ENCODE results near the gene TWF1.

GRCh38 chr12:43842259-43842658 lies 36.1 kb upstream of the TWF1 start:
- no peak for TF ChIP-seq SRF (IDR thresholded peaks at IDR 0.05; ENCODE audit: low read depth, low read length)
- TF ChIP-seq CEBPB (IDR thresholded peaks at IDR 0.05; ENCODE audit: low read depth, low read length) = no peak
- no peak for TF ChIP-seq CTCF (IDR thresholded peaks at IDR 0.05; ENCODE audit: control extremely low read depth in 1 of 3, insufficient read depth in 1 of 3, low read depth in 1 of 3, low read length in 3 of 3)
- TF ChIP-seq YY1 (IDR thresholded peaks at IDR 0.05; ENCODE audit: low read depth, low read length) = no peak
- TF ChIP-seq RNF2 (IDR thresholded peaks at IDR 0.05; ENCODE audit: borderline replicate concordance, low read depth, low read length, missing control alignments, poor library complexity, severe bottlenecking) = no peak
- TF ChIP-seq RXRA (IDR thresholded peaks at IDR 0.05; ENCODE audit: insufficient read depth, low read depth, low read length) = no peak
- no peak for TF ChIP-seq SUZ12 (IDR thresholded peaks at IDR 0.05; ENCODE audit: low read length)
- TF ChIP-seq EP300 (IDR thresholded peaks at IDR 0.05; ENCODE audit: borderline replicate concordance in 1 of 2, low read depth in 2 of 2, low read length in 2 of 2) = no peak

All from H1 (cell line).